GM18873 (cell line): Measurements from ENCODE around the gene CYP51A1.
A peak's percentile ranks its signal among the peaks of the same experiment; 100 is the strongest.
"Not testable (repeated sequence)": the region's sequence is repeated elsewhere in the genome, so short reads cannot be mapped to it uniquely, and the experiment has no call there.

ENCODE experiments used
- ATAC-seq: cut with Tn5 transposase; IDR thresholded peaks from one replicate; pipeline ENCODE4 v1.9.1; 2021; ENCODE audit warnings: mild to moderate bottlenecking, moderate library complexity, moderate number of reproducible peaks; ENCODE audit not compliant: unreplicated experiment, low FRiP score

The CYP51A1 gene

GRCh38 chr7:92134271-92135051 lies at the start of gene CYP51A1:
Gene CYP51A1, minus strand, starts transcription at chr7:92134477. Its CDS starts 113 bp downstream, at chr7:92134364.
- peak; percentile 87 for ATAC-seq

DNA sequence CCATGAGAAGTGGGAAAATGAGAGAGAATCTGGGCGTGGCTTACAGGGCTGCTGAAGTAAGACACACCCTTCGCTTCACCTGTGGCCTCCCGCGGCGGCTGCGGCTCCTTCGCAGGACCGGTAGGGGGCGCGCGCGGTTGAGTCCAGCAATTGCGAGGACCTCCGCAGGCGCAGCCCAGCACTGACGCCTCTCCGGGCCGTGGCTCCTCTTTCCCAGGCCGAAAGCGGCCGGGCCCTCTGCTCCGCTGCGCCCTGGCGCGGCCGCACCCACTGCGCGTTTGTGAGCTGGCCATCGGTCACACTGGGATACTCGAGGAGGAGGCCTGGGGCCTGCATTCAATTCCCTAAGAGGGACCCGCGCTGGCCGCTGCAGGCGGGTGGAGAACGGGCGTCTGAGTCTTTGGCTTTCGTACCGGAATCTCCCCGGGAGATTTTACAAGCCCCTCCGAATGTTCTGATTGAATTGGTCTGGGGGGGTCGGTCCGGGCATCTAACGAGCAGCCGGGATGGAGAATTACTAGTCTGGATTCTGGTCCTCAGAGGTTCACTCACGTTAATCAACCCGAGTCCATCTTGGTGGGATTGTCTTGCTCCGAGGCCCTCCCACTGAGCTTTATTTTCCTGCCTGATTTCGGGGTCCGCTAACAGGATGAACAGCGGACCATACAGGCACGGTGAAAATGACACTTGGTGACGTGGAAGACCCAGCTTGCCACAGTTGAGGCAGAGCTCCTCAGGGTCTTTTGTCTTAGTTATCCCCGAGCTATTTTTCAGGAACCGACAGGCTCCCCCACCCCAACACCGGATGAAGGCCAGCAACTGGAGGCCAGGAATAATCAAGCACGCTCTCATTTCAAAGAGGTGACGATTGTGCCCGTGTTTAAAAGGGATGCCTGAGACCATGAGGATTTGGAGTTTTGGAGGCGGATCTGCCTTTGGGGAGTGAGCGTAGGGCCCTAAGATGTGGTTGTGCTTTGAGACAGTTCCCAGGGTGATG lies 44.9 kb upstream of the CYP51A1 start, which contains the start of gene LRRD1:
TSS of gene LRRD1 (minus strand) at position 215 of the 997 bp plus-strand sequence. CDS start 13,940 bp downstream, outside the sequence.
- ATAC-seq = peak; percentile 94

- ATAC-seq = no peak
Measured at GRCh38 chr7:92177362-92177761, 43.1 kb upstream of the CYP51A1 start.

DNA sequence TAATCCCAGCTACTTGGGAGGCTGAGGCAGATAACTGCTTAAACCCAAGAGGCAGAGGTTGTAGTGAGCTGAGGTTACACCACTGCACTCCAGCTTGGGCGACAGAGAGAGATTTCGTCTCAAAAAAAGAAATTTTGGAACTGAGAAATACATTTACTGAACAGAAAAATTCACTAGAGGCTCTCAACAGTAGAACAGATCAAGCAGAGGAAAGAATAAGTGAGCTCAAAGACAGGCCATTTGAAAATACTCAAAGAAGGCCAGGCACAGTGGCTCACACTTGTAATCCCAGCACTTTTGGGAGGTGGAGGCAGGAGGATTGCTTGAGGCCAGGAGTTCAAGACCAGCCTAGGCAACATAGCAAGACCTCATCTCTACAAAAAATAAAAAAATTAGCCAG lies 35.3 kb upstream of the CYP51A1 start:
- ATAC-seq = not testable (repeated sequence)

DNA sequence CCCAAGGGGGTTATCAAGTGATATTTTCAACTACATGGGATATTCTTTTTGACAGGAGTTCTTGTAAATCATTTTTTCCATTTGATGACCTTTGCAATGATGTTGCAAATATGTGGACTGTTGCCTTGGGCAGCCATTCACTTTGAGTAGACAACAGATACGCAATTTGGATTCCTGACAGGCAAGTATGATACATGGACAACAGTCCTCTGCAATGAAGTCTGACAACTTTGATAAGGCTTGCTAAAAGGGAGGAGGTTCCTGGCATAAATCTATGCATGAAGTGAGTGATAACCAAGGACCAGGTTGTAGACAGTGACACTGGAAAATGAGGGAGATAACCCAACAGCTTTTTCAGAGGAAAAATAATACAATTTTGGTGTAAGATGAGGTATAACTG lies 27.0 kb upstream of the CYP51A1 start:
- no peak for ATAC-seq

GRCh38 chr7:92158660-92159575 lies 24.6 kb upstream of the CYP51A1 start:
- no peak for ATAC-seq

DNA sequence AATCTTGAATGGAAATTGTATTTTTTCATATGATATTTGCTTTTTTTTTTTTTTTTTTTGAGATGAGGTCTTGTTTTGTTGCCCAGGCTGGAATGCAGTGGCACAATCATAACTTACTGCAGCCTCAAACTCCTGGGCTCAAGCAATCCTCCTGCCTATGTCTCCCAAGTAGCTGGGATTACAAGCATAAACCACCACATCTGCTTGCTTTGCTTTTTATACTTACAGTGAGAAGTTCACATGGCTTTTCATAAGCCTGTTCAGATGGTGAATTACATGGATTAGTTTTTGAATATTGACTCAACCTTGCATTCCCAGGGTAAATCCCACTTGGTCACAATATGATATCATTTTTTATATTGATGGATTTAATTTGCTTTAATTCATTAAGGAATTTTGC lies 22.7 kb upstream of the CYP51A1 start:
- ATAC-seq = no peak

GRCh38 chr7:92155108-92155739 lies 20.9 kb upstream of the CYP51A1 start:
- ATAC-seq = no peak

GRCh38 chr7:92150450-92151017 lies 16.3 kb upstream of the CYP51A1 start:
- no peak for ATAC-seq

- no peak for ATAC-seq
Measured at GRCh38 chr7:92149736-92150239, 15.5 kb upstream of the CYP51A1 start.

DNA sequence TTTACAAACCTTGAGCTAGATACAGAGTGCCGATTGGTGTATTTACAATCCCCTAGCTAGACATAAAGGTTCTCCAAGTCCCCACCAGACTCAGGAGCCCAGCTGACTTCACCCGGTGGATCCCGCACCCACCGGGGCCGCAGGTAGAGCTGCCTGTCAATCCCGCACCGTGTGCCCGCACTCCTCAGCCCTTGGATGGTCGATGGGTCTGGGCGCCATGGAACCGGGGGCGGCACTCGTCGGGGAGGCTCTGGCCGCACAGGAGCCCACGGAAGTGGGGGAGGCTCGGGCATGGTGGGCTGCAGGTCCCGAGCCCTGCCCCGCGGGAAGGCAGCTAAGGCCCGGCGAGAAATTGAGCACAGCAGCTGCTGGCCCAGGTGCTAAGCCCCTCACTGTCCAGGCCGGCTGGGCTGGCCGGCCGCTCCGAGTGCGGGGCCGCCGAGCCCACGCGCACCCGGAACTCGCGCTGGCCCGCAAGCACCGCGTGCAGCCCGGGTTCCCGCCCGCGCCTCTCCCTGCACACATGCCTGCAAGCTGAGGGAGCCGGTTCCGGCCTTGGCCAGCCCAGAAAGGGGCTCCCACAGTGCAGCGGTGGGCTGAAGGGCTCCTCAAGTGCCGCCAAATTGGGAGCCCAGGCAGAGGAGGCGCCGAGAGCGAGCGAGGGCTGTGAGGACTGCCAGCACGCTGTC lies 9.1 kb upstream of the CYP51A1 start:
- ATAC-seq = not testable (repeated sequence)

DNA sequence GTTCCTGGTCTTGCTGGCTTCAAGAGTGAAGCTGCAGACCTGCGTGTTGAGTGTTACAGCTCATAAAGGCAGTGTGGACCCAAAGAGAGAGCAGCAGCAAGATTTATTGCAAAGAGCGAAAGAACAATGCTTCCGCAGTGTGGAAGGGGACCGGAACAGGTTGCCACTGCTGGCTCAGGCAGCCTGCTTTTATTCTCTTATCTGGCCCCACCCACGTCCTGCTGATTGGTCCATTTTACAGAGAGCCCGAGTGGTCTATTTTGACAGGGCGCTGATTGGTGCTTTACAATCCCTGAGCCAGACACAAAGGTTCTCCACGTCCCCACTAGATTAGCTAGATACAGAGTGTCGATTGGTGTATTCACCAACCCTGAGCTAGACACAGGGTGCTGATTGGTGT lies 8.5 kb upstream of the CYP51A1 start:
- not testable (repeated sequence) for ATAC-seq

- ATAC-seq = no peak
Measured at GRCh38 chr7:92141161-92141560, 6.9 kb upstream of the CYP51A1 start.

- no peak for ATAC-seq
Measured at GRCh38 chr7:92137557-92137956, 3.3 kb upstream of the CYP51A1 start.

DNA sequence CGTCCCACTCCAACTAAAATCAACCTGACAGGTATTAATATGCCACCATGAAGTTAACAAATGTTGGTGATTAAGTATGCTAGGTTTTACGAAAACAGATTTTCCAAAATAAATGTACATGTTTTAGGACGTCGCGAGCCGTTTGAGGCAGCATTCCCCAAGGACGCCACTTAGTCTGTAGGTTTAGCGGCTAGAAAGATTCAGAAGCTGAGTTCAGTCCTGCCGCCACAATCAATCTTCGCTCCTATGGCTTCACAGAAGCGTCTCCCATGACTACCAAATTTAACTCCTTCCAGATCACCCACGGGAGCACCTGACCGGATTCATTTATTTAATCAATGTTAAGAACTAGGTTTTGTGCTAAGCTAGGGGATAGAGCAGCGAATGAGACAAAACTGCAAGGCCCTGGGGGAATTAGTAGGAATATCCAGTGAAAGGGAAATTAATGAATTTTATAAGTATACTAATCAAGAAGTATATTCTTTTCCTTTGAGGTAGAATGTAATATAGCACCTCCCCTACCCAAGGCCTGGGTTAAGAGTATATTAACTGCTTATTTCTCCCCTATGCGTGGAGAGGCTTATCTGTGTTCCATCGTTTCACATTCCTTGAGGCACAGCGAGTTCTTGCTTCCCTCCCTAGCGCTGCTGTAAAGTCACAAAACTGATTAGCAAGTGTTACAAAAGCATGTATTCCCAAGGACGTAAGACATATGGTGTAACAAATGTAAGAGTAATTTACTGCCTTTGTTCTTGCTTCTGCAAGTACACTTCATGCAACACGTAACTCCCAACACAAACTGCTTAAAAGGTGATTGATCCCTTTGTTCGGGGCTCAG lies 994 bp upstream of the CYP51A1 start:
- no peak for ATAC-seq

- ATAC-seq = peak; percentile 19
Measured at GRCh38 chr7:92133737-92134270, 473 bp downstream of the CYP51A1 start.

DNA sequence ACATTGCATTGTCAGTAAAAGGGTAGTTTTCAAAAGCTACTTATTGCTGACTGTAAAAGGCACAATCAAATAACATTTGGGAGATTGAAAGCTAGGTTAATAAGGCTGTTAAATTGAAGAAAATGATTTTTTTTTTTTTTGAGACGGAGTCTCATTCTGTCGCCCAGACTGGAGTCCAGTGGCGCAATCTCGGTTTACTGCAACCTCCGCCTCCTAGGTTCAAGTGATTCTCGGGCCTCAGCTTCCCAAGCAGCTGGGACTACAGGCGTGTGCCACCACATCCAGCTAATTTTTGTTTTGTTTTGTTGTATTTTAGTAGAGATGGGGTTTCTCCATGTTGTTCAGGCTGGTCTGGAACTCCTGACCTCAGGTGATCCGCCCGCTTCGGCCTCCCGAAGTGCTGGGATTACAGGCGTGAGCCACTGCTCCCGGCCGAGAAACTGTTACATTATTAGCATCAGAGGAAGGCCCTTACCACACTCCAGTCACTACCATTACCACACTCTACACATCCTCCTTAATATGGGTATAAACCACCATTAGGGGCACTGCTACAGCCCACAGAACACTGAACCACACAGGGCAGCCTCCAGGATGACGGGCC lies 1.0 kb downstream of the CYP51A1 start:
- ATAC-seq = peak; percentile 24
